H1 (cell line): Measurements from ENCODE around the gene ZMAT5.

Experiments
- ATF2 ChIP-seq: IDR thresholded peaks from 2 replicates; pipeline ENCODE4 v1.6.1; 2012; ENCODE audit warnings: low read length, inconsistent platforms
- CBX5 ChIP-seq: fragments of 300-800, 300-1000 bp; sonication (generic); IDR thresholded peaks from 2 replicates; pipeline ENCODE4 v1.7.1; 2016; ENCODE audit warnings: antibody characterized with exemption, low read length, low read depth
- CHD2 ChIP-seq: IDR thresholded peaks from 2 replicates; pipeline ENCODE4 v1.6.1; 2012; ENCODE audit warnings: low read length, improper control_type of control experiment
- CTCF ChIP-seq, 3 experiments: IDR thresholded peaks; 1 replicate in 2 of 3; 2 replicates in 1 of 3; pipeline versions ENCODE4 v1.5.1 to v1.6.1; 2011; ENCODE audit warnings: low read length in 3 of 3, mild to moderate bottlenecking in 3 of 3, inconsistent platforms in 2 of 3, low read depth in 1 of 3, moderate library complexity in 1 of 3; ENCODE audit not compliant: insufficient read depth in 1 of 3; ENCODE audit errors: control extremely low read depth in 1 of 3
- EZH2 ChIP-seq: fragments of 200-600 bp; sonication (generic); IDR thresholded peaks from 2 replicates; pipeline ENCODE4 v1.7.1; 2012; ENCODE audit warnings: low read depth, mild to moderate bottlenecking, moderate library complexity, low read length, inconsistent platforms; ENCODE audit not compliant: severe bottlenecking
- POLR2A ChIP-seq, 2 experiments: IDR thresholded peaks; 1 replicate in 1 of 2; 2 replicates in 1 of 2; pipeline ENCODE4 v1.6.1; 2011; ENCODE audit warnings: low read depth in 2 of 2, low read length in 2 of 2, mild to moderate bottlenecking in 2 of 2; ENCODE audit errors: control extremely low read depth in 1 of 2
- RAD21 ChIP-seq, 2 experiments: IDR thresholded peaks in 1 of 2; conservative IDR thresholded peaks in 1 of 2; 2 replicates each; pipeline ENCODE4 v1.6.1; 2011; ENCODE audit warnings: low read depth in 2 of 2, low read length in 2 of 2, improper control_type of control experiment in 1 of 2, inconsistent platforms in 1 of 2, mild to moderate bottlenecking in 1 of 2, moderate library complexity in 1 of 2
- SIN3A ChIP-seq, 2 experiments: IDR thresholded peaks in 1 of 2; conservative IDR thresholded peaks in 1 of 2; 2 replicates each; pipeline ENCODE4 v1.6.1; 2011 to 2012; ENCODE audit warnings: low read length in 2 of 2, improper control_type of control experiment in 1 of 2, low read depth in 1 of 2, mild to moderate bottlenecking in 1 of 2
- SIRT6 ChIP-seq: IDR thresholded peaks from one replicate; pipeline ENCODE4 v1.7.1; 2012; ENCODE audit warnings: low read length, inconsistent platforms
- SIX5 ChIP-seq: IDR thresholded peaks from 2 replicates; pipeline ENCODE4 v1.6.1; 2011; ENCODE audit warnings: mild to moderate bottlenecking, low read depth, low read length
- TEAD4 ChIP-seq: IDR thresholded peaks from 2 replicates; pipeline ENCODE4 v1.6.1; 2012; ENCODE audit warnings: low read depth, low read length, inconsistent platforms, mixed read lengths
- YY1 ChIP-seq: IDR thresholded peaks from 2 replicates; pipeline ENCODE4 v1.6.1; 2011; ENCODE audit warnings: low read depth, mild to moderate bottlenecking, low read length

DNA sequence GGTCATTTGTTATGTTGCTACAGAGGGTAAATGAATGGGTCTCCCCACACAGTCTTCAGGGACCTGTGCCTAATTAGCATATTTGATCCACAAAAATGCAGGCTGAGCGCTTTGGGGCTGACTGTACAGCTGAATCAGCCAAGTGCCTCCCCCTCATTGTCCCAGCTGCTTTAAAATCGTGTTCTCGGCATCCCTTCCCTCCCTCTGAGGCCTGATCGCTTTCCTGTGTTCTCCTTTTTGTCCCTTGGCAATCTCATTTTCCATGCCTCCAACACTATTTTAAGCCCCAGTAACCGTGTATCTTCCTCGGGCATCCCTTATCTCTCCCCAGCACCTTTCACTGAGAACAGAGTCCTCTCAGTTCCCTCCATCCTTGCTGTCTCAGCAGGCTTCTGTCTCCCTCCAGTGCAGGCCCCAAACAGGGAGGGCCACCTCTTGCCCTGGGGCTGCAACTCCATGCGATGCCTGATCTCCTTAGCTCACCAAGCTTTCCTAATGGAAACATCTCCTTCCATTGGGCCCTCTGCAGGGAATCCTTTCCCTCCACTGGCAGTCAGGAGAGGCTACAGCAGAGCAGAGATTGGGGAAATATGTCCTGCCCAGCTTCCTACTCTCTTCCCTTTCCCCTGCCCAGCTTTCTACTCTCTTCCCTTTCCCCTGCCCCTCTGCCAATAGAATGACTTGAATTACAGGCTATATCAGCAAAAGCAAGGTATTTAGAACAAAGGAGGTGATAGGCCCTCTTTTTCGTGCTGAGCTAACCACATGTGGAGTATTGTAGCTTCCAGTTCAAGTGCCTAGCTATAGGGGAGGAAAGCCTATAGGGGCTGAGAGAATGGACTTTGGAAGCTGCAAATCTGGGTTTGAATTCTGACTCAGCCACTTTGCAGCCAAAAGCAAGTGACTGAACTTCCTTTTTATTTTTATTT lies 14.2 kb upstream of the ZMAT5 start:
- no peak for TF ChIP-seq ATF2
- no peak for TF ChIP-seq EZH2
- TF ChIP-seq YY1, result no peak
- no peak for TF ChIP-seq CHD2
- no peak for TF ChIP-seq CBX5
- TF ChIP-seq CTCF (IDR thresholded peaks at IDR 0.05; ENCODE audit: control extremely low read depth in 1 of 3, insufficient read depth in 1 of 3, low read depth in 1 of 3, low read length in 3 of 3), result no peak
- TF ChIP-seq SIN3A (conservative IDR thresholded peaks at IDR 0.05 in 1 of 2, IDR thresholded peaks at IDR 0.05 in 1 of 2; ENCODE audit: low read depth in 1 of 2, low read length in 2 of 2), result no peak
- TF ChIP-seq SIX5, result no peak
- no peak for TF ChIP-seq RAD21 (IDR thresholded peaks at IDR 0.05 in 1 of 2, conservative IDR thresholded peaks at IDR 0.05 in 1 of 2; ENCODE audit: low read depth in 2 of 2, low read length in 2 of 2)
- TF ChIP-seq POLR2A (IDR thresholded peaks at IDR 0.05; ENCODE audit: control extremely low read depth in 1 of 2, low read depth in 2 of 2, low read length in 2 of 2), result no peak
- TF ChIP-seq SIRT6, result no peak
- TF ChIP-seq TEAD4, result no peak
